B cell (primary cell): ENCODE results near the gene USP6NL. TPM values are rescaled to one million over a fixed set of nuclear protein-coding genes. Genes with fewer than 3 reads are reported as not detected.
A peak's percentile ranks its signal among the peaks of the same experiment; 100 is the strongest.

Source experiments
- ATAC-seq: fragments of 200-7000 bp; cut with Tn5 transposase; one replicate; pipeline ENCODE4 v1.10.0; 2021; ENCODE audit warnings: low read depth, mild to moderate bottlenecking, moderate number of reproducible peaks, moderate library complexity
- CTCF ChIA-PET: fragments of 350-600 bp; sonication (Branson Sonifier 250); formaldehyde crosslinking; loops from one replicate; lab custom pipeline; 2021; ENCODE audit warnings: antibody characterized with exemption, inconsistent platforms; lab: Charles Lee
- POLR2A ChIA-PET: fragments of 350-600 bp; sonication (Branson Sonifier 250); formaldehyde crosslinking; loops from one replicate; lab custom pipeline; 2021; ENCODE audit warnings: antibody characterized with exemption; lab: Charles Lee
- DNase-seq: peaks from one replicate; pipeline ENCODE4 v3.0.0; 2013
- H2AFZ ChIP-seq: 2 replicates; pipeline ENCODE4 v1.6.1; 2012; ENCODE audit warnings: mild to moderate bottlenecking, low read depth, low read length; ENCODE audit not compliant: insufficient read depth, poor library complexity, severe bottlenecking
- H3K27ac ChIP-seq, 2 donors: 1 replicate in 1 of 2; 2 replicates in 1 of 2; pipeline ENCODE4 v1.5.1; 2012 to 2013; ENCODE audit warnings: low read length in 2 of 2, mild to moderate bottlenecking in 2 of 2, moderate library complexity in 1 of 2
- H3K27me3 ChIP-seq, 4 experiments: fragments of 200-600 bp in 1 of 4; sonication (generic) in 1 of 4; replicated peaks in 1 of 4; 1 replicate in 2 of 4; 2 replicates in 2 of 4; pipeline versions ENCODE4 v1.6.1 to v1.7.0; 2013 to 2016; ENCODE audit warnings: low read length in 3 of 4, mild to moderate bottlenecking in 2 of 4, mixed read lengths in 1 of 4, moderate library complexity in 1 of 4; ENCODE audit not compliant: insufficient read depth in 4 of 4, control insufficient read depth in 3 of 4; ENCODE audit errors: control extremely low read depth in 1 of 4
- H3K36me3 ChIP-seq, 2 experiments: replicated peaks in 1 of 2; 1 replicate in 1 of 2; 2 replicates in 1 of 2; pipeline versions ENCODE4 v1.6.1 to v1.7.1; 2013; ENCODE audit warnings: low read length in 1 of 2; ENCODE audit not compliant: insufficient read depth in 2 of 2, control insufficient read depth in 1 of 2; ENCODE audit errors: control extremely low read depth in 1 of 2, extremely low read depth in 1 of 2
- H3K4me1 ChIP-seq, 2 donors: fragments of 200-600 bp in 1 of 2; sonication (generic) in 1 of 2; 1 replicate in 1 of 2; 2 replicates in 1 of 2; pipeline versions ENCODE4 v1.5.1 to v1.6.1; 2013 to 2017; ENCODE audit warnings: low read length in 2 of 2; ENCODE audit not compliant: control insufficient read depth in 2 of 2, insufficient read depth in 2 of 2
- H3K4me2 ChIP-seq: replicated peaks from 2 replicates; pipeline ENCODE3; 2012; ENCODE audit warnings: mild to moderate bottlenecking, low read depth, low read length; ENCODE audit not compliant: poor library complexity, severe bottlenecking
- H3K4me3 ChIP-seq, 5 experiments: fragments of 200-600 bp in 1 of 5; sonication (generic) in 1 of 5; 1 replicate in 3 of 5; 2 replicates in 2 of 5; pipeline versions ENCODE4 v1.5.1 to v1.7.0; 2011 to 2016; ENCODE audit warnings: low read length in 4 of 5, mild to moderate bottlenecking in 4 of 5, low read depth in 2 of 5, control low read depth in 1 of 5, moderate library complexity in 1 of 5; ENCODE audit not compliant: insufficient read depth in 1 of 5; ENCODE audit errors: control extremely low read depth in 1 of 5, extremely low read depth in 1 of 5
- H3K79me2 ChIP-seq: fragments of 200-600 bp; sonication (generic); one replicate; pipeline ENCODE4 v1.6.0; 2016; ENCODE audit warnings: low read length; ENCODE audit not compliant: control insufficient read depth, insufficient read depth
- H3K9ac ChIP-seq: fragments of 200-600 bp; sonication (generic); 2 replicates; pipeline ENCODE4 v1.6.1; 2017; ENCODE audit warnings: mild to moderate bottlenecking, low read length, moderate library complexity
- H3K9me3 ChIP-seq, 3 donors: one replicate each; pipeline versions ENCODE4 v1.6.1 to v1.7.1; 2013; ENCODE audit warnings: low read length in 2 of 3; ENCODE audit not compliant: control insufficient read depth in 2 of 3, insufficient read depth in 1 of 3; ENCODE audit errors: control extremely low read depth in 1 of 3
- H4K20me1 ChIP-seq: 2 replicates; pipeline ENCODE4 v1.6.0; 2012; ENCODE audit warnings: mild to moderate bottlenecking, low read length; ENCODE audit not compliant: insufficient read depth, control insufficient read depth, poor library complexity, severe bottlenecking
- H3K27ac Mint-ChIP-seq: one replicate; pipeline ENCODE4 v1.8.0; 2021; ENCODE audit warnings: mixed read lengths
- H3K27me3 Mint-ChIP-seq: one replicate; pipeline ENCODE4 v1.8.0; 2021; ENCODE audit warnings: mixed read lengths
- H3K4me1 Mint-ChIP-seq: one replicate; pipeline ENCODE4 v1.8.0; 2021; ENCODE audit warnings: mixed read lengths
- H3K4me3 Mint-ChIP-seq: one replicate; pipeline ENCODE4 v1.8.0; 2021; ENCODE audit warnings: mixed read lengths
- H3K9me3 Mint-ChIP-seq: one replicate; pipeline ENCODE4 v1.8.0; 2022; ENCODE audit warnings: mixed read lengths; ENCODE audit not compliant: insufficient read depth
- EZH2 ChIP-seq: IDR thresholded peaks from 2 replicates; pipeline ENCODE4 v1.6.1; 2012; ENCODE audit warnings: borderline replicate concordance, low read depth, mild to moderate bottlenecking, moderate library complexity, low read length; ENCODE audit not compliant: insufficient read depth, poor library complexity, severe bottlenecking
- intact Hi-C: fragments of 100-400 bp; cut with micrococcal nuclease; formaldehyde crosslinking; loops from one replicate; pipeline ENCODE4 v1.10.0; 2022
- polyA plus RNA-seq: library from polyadenylated mRNA; depleted of rRNA; stranded (reverse); fragments of >200 nt; gene quantifications from 2 replicates; pipeline ENCODE4 v1.2.3, GENCODE V29; 2012
- total RNA-seq, 2 donors: library from RNA; stranded (reverse); fragments of 120-200 nt in 1 of 2; gene quantifications; 1 replicate in 1 of 2; 2 replicates in 1 of 2; pipeline versions ENCODE4 v1.2.3 to v1.2.4, GENCODE V29; 2013 to 2022
- TF ChIP-seq, protein P1 (sequence below): fragments of 200-600 bp; IDR thresholded peaks from one replicate; pipeline ENCODE4 v1.8.0; 2022; ENCODE audit warnings: antibody characterized with exemption, mild to moderate bottlenecking

The USP6NL gene
- total and polyA plus RNA-seq, 2 donors (not counting 1 experiment from before 2014, with no cell fraction given), result 27.0 to 61.5 TPM

DNA sequence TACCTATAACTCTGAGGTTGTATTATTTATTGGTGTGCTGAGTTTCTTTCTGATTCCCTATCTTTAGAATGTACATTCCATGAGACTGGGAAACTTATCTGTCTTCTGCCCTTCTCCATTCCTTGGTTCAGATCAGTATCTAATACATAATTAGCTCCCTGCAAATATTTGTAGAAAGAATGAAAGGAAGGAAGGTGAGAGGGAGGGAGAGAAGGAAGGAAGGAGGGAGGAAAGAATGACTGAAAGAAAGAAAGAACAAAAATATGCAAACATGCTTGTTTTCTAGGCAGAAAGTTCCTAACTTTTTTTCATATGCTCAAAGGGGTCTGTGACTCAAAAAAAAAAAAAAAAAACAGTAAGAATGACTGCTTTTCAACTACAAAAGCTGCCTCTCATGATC is 3.9 kb upstream of the USP6NL start:
- peaks cover 3 to 4% (median 4%) of the 10 kb centered on the region in 3 donors for H3K9me3 ChIP-seq
- no peaks in the 10 kb centered on the region for H3K27me3 ChIP-seq
- no peak overlapping the region for H3K27ac ChIP-seq
- no peaks in the 10 kb centered on the region for H3K36me3 ChIP-seq
- no peak overlapping the region for H3K9ac ChIP-seq
- TF ChIP-seq, protein P1, sequence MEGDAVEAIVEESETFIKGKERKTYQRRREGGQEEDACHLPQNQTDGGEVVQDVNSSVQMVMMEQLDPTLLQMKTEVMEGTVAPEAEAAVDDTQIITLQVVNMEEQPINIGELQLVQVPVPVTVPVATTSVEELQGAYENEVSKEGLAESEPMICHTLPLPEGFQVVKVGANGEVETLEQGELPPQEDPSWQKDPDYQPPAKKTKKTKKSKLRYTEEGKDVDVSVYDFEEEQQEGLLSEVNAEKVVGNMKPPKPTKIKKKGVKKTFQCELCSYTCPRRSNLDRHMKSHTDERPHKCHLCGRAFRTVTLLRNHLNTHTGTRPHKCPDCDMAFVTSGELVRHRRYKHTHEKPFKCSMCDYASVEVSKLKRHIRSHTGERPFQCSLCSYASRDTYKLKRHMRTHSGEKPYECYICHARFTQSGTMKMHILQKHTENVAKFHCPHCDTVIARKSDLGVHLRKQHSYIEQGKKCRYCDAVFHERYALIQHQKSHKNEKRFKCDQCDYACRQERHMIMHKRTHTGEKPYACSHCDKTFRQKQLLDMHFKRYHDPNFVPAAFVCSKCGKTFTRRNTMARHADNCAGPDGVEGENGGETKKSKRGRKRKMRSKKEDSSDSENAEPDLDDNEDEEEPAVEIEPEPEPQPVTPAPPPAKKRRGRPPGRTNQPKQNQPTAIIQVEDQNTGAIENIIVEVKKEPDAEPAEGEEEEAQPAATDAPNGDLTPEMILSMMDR, result no peak
- no peak for TF ChIP-seq EZH2
- ChIA-PET CTCF (interaction anchor here (1.4 to 1.6 kb wide), 2 partner anchors 41 to 110 kb away, joined by 4 to 5 read pairs; no protein-coding TSS in a partner anchor), POLR2A (no interaction called here)
- peaks cover 7 to 9% of the 10 kb centered on the region in 2 donors for H3K4me1 ChIP-seq
- no peak overlapping the region for H2AFZ ChIP-seq
- DNase-seq (no peak), ATAC-seq (no peak)
- H3K4me3 ChIP-seq, result no peak overlapping the region
- intact Hi-C loops, result no loop called here
- peak overlapping the region; percentile 80 for H3K27ac Mint-ChIP-seq
- H3K79me2 ChIP-seq, result peaks cover 13% of the 10 kb centered on the region
- peaks cover 13% of the 10 kb centered on the region for H3K4me1 Mint-ChIP-seq
- H3K4me2 ChIP-seq, result no peak overlapping the region
- H3K27me3 Mint-ChIP-seq, result no peaks in the 10 kb centered on the region
- H3K9me3 Mint-ChIP-seq, result no peaks in the 10 kb centered on the region
- no peak overlapping the region for H3K4me3 Mint-ChIP-seq
- no peaks in the 10 kb centered on the region for H4K20me1 ChIP-seq
